Naive B cell (primary cell): ENCODE data around the gene DNAJC1. TPM values are rescaled to one million over a fixed set of nuclear protein-coding genes. Genes with fewer than 3 reads are reported as not detected.
"Not testable (repeated sequence)": the region's sequence is repeated elsewhere in the genome, so short reads cannot be mapped to it uniquely, and the experiment has no call there.

Source experiments
- ATAC-seq, 2 donors: fragments of 150-1000 bp; cut with Tn5 transposase; 2 replicates each; pipeline ENCODE4 v1.10.0; 2021; ENCODE audit warnings: low read depth in 2 of 2, mild to moderate bottlenecking in 2 of 2, moderate library complexity in 2 of 2
- DNase-seq: peaks from one replicate; pipeline ENCODE4 v3.0.0; 2022
- H3K27ac Mint-ChIP-seq, 6 donors: one replicate each; pipeline ENCODE4 v1.8.0; 2020 to 2022; ENCODE audit warnings: mild to moderate bottlenecking in 6 of 6, mixed read lengths in 6 of 6, moderate library complexity in 5 of 6, inconsistent platforms in 2 of 6
- H3K27me3 Mint-ChIP-seq, 3 donors: one replicate each; pipeline ENCODE4 v1.8.0; 2021 to 2022; ENCODE audit warnings: mixed read lengths in 3 of 3, mild to moderate bottlenecking in 1 of 3
- H3K36me3 Mint-ChIP-seq, 2 donors: one replicate each; pipeline ENCODE4 v1.8.0; 2020 to 2022; ENCODE audit warnings: mixed read lengths in 2 of 2, inconsistent platforms in 1 of 2, mild to moderate bottlenecking in 1 of 2
- H3K4me1 Mint-ChIP-seq, 3 donors: one replicate each; pipeline ENCODE4 v1.8.0; 2020 to 2022; ENCODE audit warnings: mixed read lengths in 3 of 3, inconsistent platforms in 1 of 3, mild to moderate bottlenecking in 1 of 3, moderate library complexity in 1 of 3
- H3K4me3 Mint-ChIP-seq, 8 donors: one replicate each; pipeline ENCODE4 v1.8.0; 2020 to 2022; ENCODE audit warnings: mild to moderate bottlenecking in 8 of 8, mixed read lengths in 8 of 8, moderate library complexity in 8 of 8, inconsistent platforms in 2 of 8
- H3K9me3 Mint-ChIP-seq, 7 donors: one replicate each; pipeline ENCODE4 v1.8.0; 2020 to 2022; ENCODE audit warnings: mixed read lengths in 7 of 7, mild to moderate bottlenecking in 5 of 7, inconsistent platforms in 2 of 7, moderate library complexity in 1 of 7
- polyA plus RNA-seq, 6 donors: library from polyadenylated mRNA; unstranded; fragments of 300-500 nt; fragmentation: Illumina TruSeq; gene quantifications; one replicate each; pipeline ENCODE4 v1.2.3, GENCODE V29; 2021; ENCODE audit warnings: low read depth in 6 of 6

Gene DNAJC1
- polyA plus RNA-seq, 6 donors from 2014 or later: 9.1 to 19.5 (median 14.5) TPM

GRCh38 chr10:22026287-22026686 is 22.8 kb upstream of the DNAJC1 start:
- Mint-ChIP-seq H3K36me3 (peaks cover 0 to 13% of the 10 kb centered on the region in 2 donors), H3K4me1 (peaks cover 10 to 15% (median 12%) of the 10 kb centered on the region in 3 donors), H3K27me3 (peaks cover 22 to 30% (median 28%) of the 10 kb centered on the region in 3 donors), H3K4me3 (no peak overlapping the region), H3K9me3 (peaks cover 0 to 9% (median 4%) of the 10 kb centered on the region in 7 donors), H3K27ac (no peak overlapping the region)
- DNase-seq (no peak), ATAC-seq (no peak)

DNA sequence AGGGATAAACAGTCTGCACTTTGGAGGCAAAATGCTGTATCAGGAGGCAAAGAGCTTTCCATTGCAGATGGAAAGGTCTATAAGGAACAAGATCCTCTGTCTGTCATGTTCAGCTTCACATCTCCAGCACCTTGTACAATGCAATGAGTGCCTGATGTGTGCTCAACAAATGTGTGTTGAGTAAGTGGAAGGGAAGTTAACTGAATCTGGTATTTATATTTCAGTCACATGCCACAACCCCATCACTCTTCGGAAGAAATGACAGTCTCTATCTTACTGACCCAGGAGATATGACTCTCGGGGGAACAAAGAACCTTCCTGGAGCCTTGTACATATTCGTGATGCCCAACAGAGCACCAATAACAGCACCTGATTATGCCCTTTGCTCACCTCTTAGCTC is 20.0 kb upstream of the DNAJC1 start:
- Mint-ChIP-seq H3K4me1 (peaks cover 10 to 15% (median 12%) of the 10 kb centered on the region in 3 donors), H3K27me3 (peaks cover 0 to 12% (median 12%) of the 10 kb centered on the region in 3 donors), H3K27ac (peak overlapping the region in 1 of 6 donors; percentile 42), H3K9me3 (peaks cover 0 to 9% (median 4%) of the 10 kb centered on the region in 7 donors), H3K36me3 (peaks cover 0 to 13% of the 10 kb centered on the region in 2 donors), H3K4me3 (no peak overlapping the region)
- DNase-seq (no peak), ATAC-seq (no peak)

DNA sequence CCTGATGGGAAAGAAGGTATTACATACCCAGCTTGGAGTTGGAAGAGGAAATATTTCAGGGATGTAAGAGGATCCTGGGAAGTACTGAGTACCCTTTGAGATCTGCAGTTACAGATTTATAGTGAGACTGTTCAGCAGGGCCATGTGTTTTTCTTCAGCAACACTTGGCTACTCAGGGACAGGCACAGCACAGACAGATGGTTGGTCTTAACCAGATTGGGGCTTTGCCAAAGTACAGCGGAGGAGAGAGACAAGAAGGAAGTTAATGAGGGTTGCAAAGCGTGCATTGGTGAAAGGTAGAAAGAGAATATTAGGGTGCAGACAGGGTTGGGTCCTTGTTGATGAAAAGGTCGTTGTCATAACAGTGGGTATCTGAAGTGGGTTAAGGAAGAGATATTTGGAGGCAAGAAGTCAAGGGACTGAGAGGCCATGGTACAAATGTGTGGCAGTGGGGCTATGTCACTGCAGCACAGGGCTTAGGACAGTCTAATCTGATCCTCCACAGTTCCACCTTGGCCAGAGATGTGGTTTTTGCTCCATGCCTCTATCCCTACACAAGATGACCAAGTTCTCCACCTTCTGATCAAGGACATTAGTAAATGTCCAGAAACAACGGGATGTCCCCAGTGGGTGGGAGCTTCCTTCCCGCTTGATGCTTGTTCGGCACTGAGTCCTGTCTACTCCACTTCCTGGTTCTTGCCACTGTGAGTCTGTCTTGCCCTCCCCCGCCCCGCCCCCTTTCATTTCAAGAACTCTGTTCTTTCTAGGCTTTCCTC is 18.9 kb upstream of the DNAJC1 start:
- DNase-seq (no peak), ATAC-seq (peak; percentile 65 to 68)
- Mint-ChIP-seq H3K27me3 (peaks cover 0 to 9% (median 4%) of the 10 kb centered on the region in 3 donors), H3K9me3 (peaks cover 0 to 9% (median 4%) of the 10 kb centered on the region in 7 donors), H3K4me1 (peaks cover 10 to 15% (median 12%) of the 10 kb centered on the region in 3 donors), H3K27ac (peak overlapping the region; percentile 29 to 72 (median 50)), H3K36me3 (peaks cover 0 to 13% of the 10 kb centered on the region in 2 donors), H3K4me3 (peak overlapping the region; percentile 10 to 84 (median 73))

DNA sequence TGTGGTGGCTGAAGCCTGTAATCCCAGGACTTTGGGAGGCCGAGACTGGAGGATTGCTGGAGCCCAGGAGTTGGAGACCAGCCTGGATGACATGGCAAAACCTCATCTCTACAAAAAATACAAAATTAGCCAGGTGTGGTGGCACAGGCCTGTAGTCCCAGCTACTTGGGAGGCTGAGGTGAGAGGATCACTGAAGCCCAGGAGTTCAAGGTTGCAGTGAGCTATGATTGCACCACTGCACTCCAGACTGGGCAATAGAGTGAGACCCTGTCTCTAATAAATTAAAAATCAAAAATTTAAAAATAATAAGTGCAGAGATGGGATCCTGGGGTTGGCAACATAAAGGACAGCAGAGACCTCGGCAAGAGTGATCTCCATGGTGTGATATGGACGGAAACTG is 17.6 kb upstream of the DNAJC1 start:
- not testable (repeated sequence) for H3K9me3 Mint-ChIP-seq, DNase-seq, H3K36me3 Mint-ChIP-seq, ATAC-seq, H3K27me3 Mint-ChIP-seq, H3K27ac Mint-ChIP-seq, H3K4me3 Mint-ChIP-seq
- peaks cover 10 to 15% (median 12%) of the 10 kb centered on the region in 3 donors for H3K4me1 Mint-ChIP-seq

DNA sequence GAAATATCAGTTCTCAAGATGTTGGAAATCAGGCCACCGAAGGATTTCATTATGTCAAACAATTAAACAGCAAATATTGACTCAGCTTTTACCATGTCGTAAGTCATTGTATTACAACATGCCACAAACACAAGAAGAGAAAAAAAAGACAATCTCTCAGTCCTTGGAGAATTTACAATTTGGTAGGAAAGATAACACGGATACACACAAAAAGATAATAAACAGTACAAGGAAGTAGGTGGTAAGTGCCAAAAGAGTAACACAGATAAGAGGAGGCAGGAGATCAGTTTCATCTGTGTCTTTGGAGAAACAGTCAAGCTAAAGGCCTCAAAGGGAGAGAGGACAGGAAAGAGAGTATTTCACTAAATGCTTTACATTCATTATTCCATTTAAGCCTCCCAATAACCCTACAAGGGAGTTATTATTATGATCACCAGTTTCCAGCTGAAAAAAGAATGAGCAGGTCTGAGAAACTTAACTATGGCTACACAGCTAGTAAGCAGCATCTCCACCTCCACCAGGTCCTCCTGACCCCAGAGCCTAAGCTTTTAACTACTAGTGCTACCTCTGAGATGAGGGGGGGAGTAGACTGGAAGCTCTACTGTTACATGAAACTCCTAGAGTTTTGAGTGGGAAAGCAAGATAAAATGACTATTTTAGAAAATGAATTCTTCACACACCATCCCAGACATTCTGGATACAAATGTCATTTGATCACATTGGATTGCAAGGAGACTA is 13.9 kb upstream of the DNAJC1 start:
- Mint-ChIP-seq H3K36me3 (no peaks in the 10 kb centered on the region), H3K9me3 (peaks cover 0 to 4% (median 0%) of the 10 kb centered on the region in 7 donors), H3K4me3 (no peak overlapping the region), H3K27me3 (peaks cover 0 to 8% (median 3%) of the 10 kb centered on the region in 3 donors), H3K4me1 (peaks cover 5 to 7% (median 6%) of the 10 kb centered on the region in 3 donors), H3K27ac (no peak overlapping the region)
- no peak for ATAC-seq
- no peak for DNase-seq

DNA sequence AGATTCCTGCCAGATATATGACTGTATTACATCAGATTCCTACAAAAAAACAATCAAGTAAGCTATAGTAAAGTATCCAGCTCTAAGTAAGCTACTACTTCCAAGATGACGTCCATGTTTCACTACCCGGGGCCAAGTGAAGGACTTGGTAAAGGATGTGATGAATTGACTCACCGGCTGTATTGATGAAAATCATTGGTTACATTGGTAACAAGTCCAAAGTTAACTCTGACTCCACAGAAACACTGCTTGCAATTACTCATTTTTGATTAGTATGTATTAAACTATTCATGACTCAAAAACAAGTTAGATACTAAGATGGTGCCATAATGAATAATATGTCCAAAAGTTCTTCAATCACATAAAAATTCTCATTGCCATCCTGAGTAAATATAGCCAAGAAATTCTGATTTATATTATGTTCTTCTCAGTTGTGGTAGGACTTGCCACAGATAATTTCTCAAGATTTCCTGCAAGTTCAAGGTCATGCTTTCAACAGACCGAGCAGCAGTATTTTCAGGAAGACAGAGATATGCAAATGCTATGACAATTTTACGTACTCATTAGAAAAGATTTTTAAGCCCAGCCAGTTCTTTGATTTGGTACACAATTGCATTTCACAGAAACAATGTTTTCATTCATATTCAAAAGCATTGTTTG is 12.6 kb upstream of the DNAJC1 start:
- peaks cover 0 to 3% (median 2%) of the 10 kb centered on the region in 3 donors for H3K4me1 Mint-ChIP-seq
- H3K27me3 Mint-ChIP-seq: peaks cover 0 to 8% (median 0%) of the 10 kb centered on the region in 3 donors
- no peak overlapping the region for H3K27ac Mint-ChIP-seq
- peaks cover 0 to 4% (median 0%) of the 10 kb centered on the region in 7 donors for H3K9me3 Mint-ChIP-seq
- ATAC-seq (no peak), DNase-seq (no peak)
- no peak overlapping the region for H3K4me3 Mint-ChIP-seq
- no peaks in the 10 kb centered on the region for H3K36me3 Mint-ChIP-seq

GRCh38 chr10:22010973-22011408 is 7.5 kb upstream of the DNAJC1 start:
- Mint-ChIP-seq H3K9me3 (no peaks in the 10 kb centered on the region), H3K4me1 (peaks cover 6 to 13% (median 11%) of the 10 kb centered on the region in 3 donors), H3K36me3 (peaks cover 0 to 7% of the 10 kb centered on the region in 2 donors), H3K27me3 (peaks cover 0 to 8% (median 0%) of the 10 kb centered on the region in 3 donors), H3K27ac (no peak overlapping the region), H3K4me3 (no peak overlapping the region)
- DNase-seq (no peak), ATAC-seq (peak in 1 of 2 donors; percentile 36)

- Mint-ChIP-seq H3K9me3 (no peaks in the 10 kb centered on the region), H3K4me3 (no peak overlapping the region), H3K4me1 (peaks cover 11 to 17% (median 16%) of the 10 kb centered on the region in 3 donors), H3K27ac (peak overlapping the region in 1 of 6 donors; percentile 75), H3K27me3 (peaks cover 0 to 8% (median 0%) of the 10 kb centered on the region in 3 donors), H3K36me3 (peaks cover 0 to 9% of the 10 kb centered on the region in 2 donors)
- DNase-seq (no peak), ATAC-seq (no peak)
Measured at GRCh38 chr10:22010539-22010938, 7.0 kb upstream of the DNAJC1 start.

DNA sequence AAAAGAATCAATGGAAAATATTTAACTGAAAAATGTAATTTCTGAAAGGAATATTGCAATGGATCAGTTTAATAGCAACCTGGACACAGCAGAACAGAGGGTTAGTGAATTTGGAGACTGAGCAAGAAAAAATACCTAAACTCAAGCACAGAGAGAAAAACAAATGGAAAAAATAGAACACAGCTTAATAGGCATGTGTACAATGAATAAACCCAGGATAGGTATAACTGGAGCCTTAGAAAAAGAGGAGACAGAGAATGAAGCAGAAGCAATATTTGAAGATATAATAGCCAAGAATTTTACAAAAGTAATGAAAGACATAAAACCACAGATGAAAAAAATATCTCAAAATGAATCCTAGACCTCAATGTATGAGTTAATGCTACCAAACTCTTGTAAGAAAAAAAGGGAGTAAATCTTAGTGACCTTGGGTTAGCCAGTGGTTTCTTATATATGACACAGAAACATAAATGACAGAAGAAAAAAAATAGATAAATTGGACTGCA is 2.9 kb upstream of the DNAJC1 start:
- Mint-ChIP-seq H3K27ac (peak overlapping the region in 1 of 6 donors; percentile 93), H3K36me3 (peaks cover 0 to 9% of the 10 kb centered on the region in 2 donors), H3K9me3 (no peaks in the 10 kb centered on the region), H3K4me1 (peaks cover 31 to 44% (median 37%) of the 10 kb centered on the region in 3 donors), H3K4me3 (no peak overlapping the region), H3K27me3 (no peaks in the 10 kb centered on the region)
- DNase-seq: no peak
- no peak for ATAC-seq

DNA sequence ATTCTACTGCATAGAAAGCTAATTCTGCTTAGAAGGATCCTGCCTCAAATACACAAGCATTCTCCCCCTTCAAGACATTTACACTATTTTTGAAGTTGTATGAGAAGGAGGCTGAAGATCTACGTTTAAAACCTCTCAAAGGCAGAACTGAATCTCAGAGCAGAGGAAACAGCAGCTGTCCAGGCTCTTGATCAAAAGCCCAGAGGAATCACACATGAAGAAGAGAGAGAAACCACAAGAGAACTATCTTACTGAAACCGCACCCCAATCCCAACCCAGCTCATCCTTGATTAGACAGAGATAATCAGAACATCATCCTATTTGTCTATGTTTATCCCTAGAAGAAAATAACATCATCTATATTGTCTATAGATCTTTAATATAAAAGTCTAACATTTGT is 2.2 kb upstream of the DNAJC1 start:
- H3K27ac Mint-ChIP-seq: peak overlapping the region; percentile 49 to 98 (median 73)
- H3K9me3 Mint-ChIP-seq: no peaks in the 10 kb centered on the region
- H3K4me1 Mint-ChIP-seq: peaks cover 31 to 44% (median 35%) of the 10 kb centered on the region in 3 donors
- no peaks in the 10 kb centered on the region for H3K27me3 Mint-ChIP-seq
- DNase-seq: peak; percentile 35
- peaks cover 0 to 9% of the 10 kb centered on the region in 2 donors for H3K36me3 Mint-ChIP-seq
- H3K4me3 Mint-ChIP-seq: peak overlapping the region; percentile 18 to 94 (median 54)
- ATAC-seq: no peak

- ATAC-seq (peak; percentile 15 to 18), DNase-seq (no peak)
- peak overlapping the region; percentile 93 to 98 (median 96) for H3K27ac Mint-ChIP-seq
- H3K4me1 Mint-ChIP-seq: peaks cover 36 to 53% (median 40%) of the 10 kb centered on the region in 3 donors
- no peaks in the 10 kb centered on the region for H3K27me3 Mint-ChIP-seq
- no peaks in the 10 kb centered on the region for H3K9me3 Mint-ChIP-seq
- H3K4me3 Mint-ChIP-seq: peak overlapping the region; percentile 88 to 95 (median 93)
- H3K36me3 Mint-ChIP-seq: peaks cover 0 to 9% of the 10 kb centered on the region in 2 donors
Measured at GRCh38 chr10:22003964-22004281, 393 bp upstream of the DNAJC1 start.

GRCh38 chr10:22002591-22003176 is 846 bp downstream of the DNAJC1 start:
- peaks cover 0 to 9% of the 10 kb centered on the region in 2 donors for H3K36me3 Mint-ChIP-seq

More at GRCh38 chr10:22002591-22003176, 846 bp downstream of the DNAJC1 start:
- DNase-seq (peak; percentile 19), ATAC-seq (no peak)
- peak overlapping the region; percentile 88 to 95 (median 92) for H3K4me3 Mint-ChIP-seq
- H3K27ac Mint-ChIP-seq: peak overlapping the region; percentile 72 to 95 (median 94)
- peaks cover 36 to 53% (median 40%) of the 10 kb centered on the region in 3 donors for H3K4me1 Mint-ChIP-seq
- no peaks in the 10 kb centered on the region for H3K9me3 Mint-ChIP-seq
- H3K27me3 Mint-ChIP-seq: no peaks in the 10 kb centered on the region
